Caki2 (cell line): ENCODE results near the gene TXLNA. TPM values are rescaled to one million over a fixed set of nuclear protein-coding genes. Genes with fewer than 3 reads are reported as not detected.

Experiments used
- DNase-seq: peaks from one replicate; pipeline ENCODE4 v3.0.0-alpha.2; 2015; ENCODE audit warnings: low read depth
- in situ Hi-C: cut with HindIII; loops from 2 replicates; pipeline ENCODE4 v1.10.0; 2016; ENCODE audit warnings: low sequenced_read_pairs, low pct_unique_long_range_greater_than_20kb, mixed read lengths
- total RNA-seq: library from RNA; depleted of rRNA; stranded (reverse); fragments of >200 nt; shearing (Covaris generic); gene quantifications from 2 replicates; pipeline ENCODE4 v1.2.3, GENCODE V29; 2014; ENCODE audit warnings: low replicate concordance

TXLNA gene
- total RNA-seq, 1 experiment from 2014 or later: 63.9 TPM

DNA sequence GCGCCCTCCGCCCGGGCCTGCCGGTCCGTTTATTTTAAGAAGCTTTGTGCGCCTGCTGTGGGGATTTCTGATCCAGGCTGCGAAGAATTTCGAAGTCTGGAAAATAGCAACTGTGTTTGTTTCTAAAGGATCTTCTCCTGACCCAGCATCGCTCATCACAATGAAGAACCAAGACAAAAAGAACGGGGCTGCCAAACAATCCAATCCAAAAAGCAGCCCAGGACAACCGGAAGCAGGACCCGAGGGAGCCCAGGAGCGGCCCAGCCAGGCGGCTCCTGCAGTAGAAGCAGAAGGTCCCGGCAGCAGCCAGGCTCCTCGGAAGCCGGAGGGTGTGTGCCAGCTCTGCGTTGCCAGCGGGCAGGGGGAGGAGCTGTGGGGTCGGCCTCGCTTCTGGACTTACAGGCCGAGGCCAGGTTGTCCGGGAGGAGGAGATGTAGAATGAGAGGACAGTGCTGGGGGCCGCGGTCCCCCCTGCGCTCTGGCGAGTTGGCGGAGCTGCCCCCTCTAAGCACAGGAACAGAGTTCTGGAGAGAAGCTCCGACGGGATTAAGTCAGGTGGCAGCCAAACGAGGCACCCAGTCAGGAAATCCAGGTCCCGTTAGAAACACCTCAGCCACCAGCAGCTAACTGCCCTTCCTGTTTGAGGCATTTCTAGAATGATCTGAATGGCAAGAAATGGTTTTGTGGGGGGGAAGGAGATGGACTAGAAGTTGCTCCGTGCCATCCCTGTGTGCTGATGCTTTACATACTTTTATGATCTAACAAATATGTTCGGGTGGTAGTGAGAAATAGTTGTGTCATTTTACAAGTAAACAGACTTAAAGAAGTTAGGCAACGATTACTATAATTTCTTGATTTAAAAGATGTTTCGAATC, 948 bp downstream of the TXLNA start:
- DNase-seq: no peak
- in situ Hi-C loops: no loop called here

DNA sequence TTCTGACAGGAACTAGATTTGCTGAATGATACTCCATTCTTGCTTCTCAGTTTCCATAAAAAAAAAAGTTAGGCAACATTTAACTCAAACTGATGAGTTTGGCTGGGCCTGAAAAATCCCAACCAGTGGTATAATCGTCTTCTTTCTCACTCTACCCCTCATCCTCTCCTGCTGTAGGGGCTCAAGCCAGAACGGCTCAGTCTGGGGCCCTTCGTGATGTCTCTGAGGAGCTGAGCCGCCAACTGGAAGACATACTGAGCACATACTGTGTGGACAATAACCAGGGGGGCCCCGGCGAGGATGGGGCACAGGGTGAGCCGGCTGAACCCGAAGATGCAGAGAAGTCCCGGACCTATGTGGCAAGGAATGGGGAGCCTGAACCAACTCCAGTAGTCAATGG, 1.6 kb downstream of the TXLNA start:
- no peak for DNase-seq
- in situ Hi-C loops: no loop called here

DNA sequence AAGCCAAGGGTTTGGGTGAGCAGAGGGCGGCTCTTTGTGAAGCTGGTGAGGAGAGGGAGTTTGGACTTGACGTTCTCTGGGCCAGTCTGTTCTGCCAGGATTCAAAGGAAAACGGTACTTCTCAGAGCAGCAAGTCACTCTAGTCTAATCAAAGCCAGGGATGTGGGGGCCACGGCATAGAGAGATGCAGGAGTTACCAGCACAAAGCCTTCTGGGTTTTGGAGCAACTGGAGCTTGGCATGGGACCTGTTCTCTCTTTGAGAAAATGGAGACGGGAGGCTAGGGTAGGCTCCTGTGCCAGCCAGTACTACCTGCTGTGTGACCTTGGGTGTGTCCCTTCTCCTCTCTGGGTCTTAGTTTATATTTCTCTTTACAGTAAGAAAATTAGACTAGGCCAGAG, 2.1 kb downstream of the TXLNA start:
- DNase-seq: no peak
- in situ Hi-C loops: no loop called here

DNA sequence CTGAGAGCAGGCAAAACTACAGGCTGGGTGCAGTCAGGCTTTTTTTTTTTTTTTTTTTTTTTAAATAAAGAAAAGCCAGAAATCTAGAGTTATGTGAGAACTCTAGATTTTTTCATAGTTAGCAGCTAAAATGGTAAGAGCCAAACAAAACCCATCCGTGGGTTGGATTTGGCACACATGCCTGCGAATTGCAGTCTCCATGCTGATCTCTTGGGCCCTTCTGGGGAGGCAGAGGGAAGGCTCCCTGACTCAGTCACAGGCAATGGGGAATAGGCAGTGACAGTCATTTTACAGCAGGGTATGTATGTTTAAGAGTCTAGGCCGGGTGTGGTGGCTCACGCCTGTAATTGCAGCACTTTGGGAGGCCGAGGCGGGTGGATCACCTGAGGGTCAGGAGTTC, 2.6 kb downstream of the TXLNA start:
- no peak for DNase-seq
- in situ Hi-C loops: no loop called here

GRCh38 chr1:32184650-32185049, 5.2 kb downstream of the TXLNA start:
- in situ Hi-C loops: no loop called here
- no peak for DNase-seq

DNA sequence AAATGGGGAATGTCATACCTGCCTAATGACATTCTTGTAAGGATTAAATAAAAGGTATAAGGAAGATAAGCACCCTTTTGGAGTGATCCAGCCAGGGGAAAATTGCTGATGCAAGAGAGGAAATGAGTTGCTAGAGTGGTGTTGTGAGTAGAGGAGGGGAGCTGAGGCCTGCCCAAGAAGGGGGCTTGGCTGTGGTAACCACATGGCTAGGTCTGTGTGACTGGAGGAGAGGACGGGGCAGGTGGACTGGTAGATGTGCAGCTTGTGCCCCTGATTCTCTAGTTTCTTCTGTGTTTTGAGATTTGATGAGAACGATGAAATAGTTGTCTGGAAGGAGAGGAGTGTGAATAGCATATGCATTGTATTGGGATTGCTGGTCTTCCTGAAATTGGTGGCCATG, 6.6 kb downstream of the TXLNA start:
- in situ Hi-C loops: no loop called here
- no peak for DNase-seq

DNA sequence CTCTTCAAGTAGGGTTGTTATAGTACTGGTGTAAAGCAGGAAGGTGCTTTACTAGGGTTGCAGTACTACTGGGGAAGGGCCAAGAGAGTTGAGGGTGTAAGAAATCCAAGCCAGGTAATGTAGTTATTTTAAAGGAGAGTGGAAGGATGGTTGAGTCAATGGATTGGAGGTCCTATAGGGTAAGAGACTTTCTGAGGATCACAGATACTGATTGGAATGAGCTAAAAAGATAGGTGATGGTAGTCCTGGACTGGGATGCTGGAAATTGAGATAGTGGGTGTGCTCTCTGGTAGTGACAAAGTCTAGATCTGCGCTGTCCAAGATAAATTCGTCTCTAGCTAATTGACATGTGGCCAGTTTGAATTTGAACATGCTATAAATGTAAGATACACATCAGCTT, 7.0 kb downstream of the TXLNA start:
- in situ Hi-C loops: no loop called here
- DNase-seq: no peak

DNA sequence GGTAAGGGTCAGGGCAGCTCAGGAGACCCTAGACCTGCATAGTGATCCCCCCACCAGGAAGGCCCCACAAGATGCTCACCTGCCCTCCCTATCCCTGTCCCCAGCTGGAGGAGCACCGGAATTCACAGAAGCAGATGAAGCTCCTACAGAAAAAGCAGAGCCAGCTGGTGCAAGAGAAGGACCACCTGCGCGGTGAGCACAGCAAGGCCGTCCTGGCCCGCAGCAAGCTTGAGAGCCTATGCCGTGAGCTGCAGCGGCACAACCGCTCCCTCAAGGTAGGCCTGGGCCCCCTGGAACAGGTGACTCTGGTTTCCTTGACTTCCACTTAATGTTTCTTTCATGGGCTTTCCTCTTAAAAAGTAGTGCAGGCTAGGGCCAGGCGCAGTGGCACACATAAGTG, 8.4 kb downstream of the TXLNA start:
- in situ Hi-C loops: no loop called here

DNA sequence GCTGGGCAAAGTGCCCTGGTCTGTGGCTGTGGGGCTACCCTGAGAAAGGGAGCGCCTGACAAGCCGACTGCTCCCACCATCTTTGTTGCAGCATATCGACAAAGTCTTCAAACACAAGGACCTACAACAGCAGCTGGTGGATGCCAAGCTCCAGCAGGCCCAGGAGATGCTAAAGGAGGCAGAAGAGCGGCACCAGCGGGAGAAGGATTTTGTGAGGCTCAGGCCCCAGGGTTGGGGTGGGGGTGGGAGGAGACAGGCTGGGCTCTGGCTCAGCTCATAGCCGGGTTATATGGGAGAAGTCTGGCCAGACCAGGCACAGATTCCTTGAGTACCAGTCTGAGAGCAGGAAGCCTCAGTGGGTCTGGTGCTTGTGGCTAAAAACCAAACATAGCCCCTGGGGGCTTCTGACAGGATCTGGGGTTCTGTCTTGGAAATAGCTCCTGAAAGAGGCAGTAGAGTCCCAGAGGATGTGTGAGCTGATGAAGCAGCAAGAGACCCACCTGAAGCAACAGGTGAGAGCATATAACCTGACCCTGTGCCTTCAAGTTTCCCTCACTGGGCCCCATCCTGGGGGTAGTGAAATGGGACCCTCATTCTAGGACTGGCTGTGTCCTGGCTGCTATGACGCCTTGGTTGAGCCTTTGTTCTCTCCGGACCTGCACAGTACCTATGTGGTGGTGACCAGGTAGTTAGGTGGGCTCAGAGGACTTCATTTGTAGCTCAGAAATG, 12.9 kb downstream of the TXLNA start:
- in situ Hi-C loops: no loop called here
- no peak for DNase-seq

More for the DNA sequence above, 8.4 kb downstream of the TXLNA start:
- no peak for DNase-seq

DNA sequence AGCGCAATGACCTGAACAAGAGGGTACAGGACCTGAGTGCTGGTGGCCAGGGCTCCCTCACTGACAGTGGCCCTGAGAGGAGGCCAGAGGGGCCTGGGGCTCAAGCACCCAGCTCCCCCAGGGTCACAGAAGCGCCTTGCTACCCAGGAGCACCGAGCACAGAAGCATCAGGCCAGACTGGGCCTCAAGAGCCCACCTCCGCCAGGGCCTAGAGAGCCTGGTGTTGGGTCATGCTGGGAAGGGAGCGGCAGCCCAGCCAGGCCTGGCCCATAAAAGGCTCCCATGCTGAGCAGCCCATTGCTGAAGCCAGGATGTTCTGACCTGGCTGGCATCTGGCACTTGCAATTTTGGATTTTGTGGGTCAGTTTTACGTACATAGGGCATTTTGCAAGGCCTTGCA, 15.5 kb downstream of the TXLNA start:
- DNase-seq: no peak
- in situ Hi-C loops: no loop called here

- in situ Hi-C loops: no loop called here
- no peak for DNase-seq
These were observed 16.1 kb downstream of the TXLNA start for GRCh38 chr1:32195531-32195930.

- in situ Hi-C loops: no loop called here
- no peak for DNase-seq
These were observed 16.7 kb downstream of the TXLNA start for GRCh38 chr1:32195972-32196823.

GRCh38 chr1:32197074-32197473, 17.6 kb downstream of the TXLNA start:
- no peak for DNase-seq
- in situ Hi-C loops: no loop called here

GRCh38 chr1:32197837-32198236, 18.4 kb downstream of the TXLNA start:
- no peak for DNase-seq
- in situ Hi-C loops: no loop called here

- in situ Hi-C loops: no loop called here
- DNase-seq: no peak
These were observed 19.0 kb downstream of the TXLNA start for GRCh38 chr1:32198237-32199042.

GRCh38 chr1:32199043-32199716, 19.7 kb downstream of the TXLNA start:
- no peak for DNase-seq
- in situ Hi-C loops: no loop called here

DNA sequence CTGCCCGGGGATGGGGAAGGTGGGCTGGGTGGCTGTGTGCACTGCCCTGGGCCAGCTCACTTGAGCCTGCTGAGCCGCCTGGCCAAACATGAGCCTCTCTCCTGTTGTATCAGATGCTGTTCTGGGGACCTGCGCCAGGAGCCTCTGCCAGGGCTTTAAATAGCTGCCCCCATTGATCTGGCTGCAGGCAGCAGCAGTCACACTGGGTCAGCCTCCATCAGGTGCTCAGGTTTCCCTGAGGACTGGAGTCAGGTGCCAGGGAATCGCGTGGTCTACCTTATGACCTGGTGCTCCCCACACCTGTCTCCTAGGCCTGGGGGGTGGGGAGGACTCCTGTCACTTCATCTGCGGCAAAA, 20.2 kb downstream of the TXLNA start:
- DNase-seq: no peak
- in situ Hi-C loops: no loop called here
